GM21367 (cell line): Measurements from ENCODE around the gene CLSTN1.

Source experiments
- ATAC-seq: cut with Tn5 transposase; IDR thresholded peaks from one replicate; pipeline ENCODE4 v1.9.1; 2021; ENCODE audit not compliant: unreplicated experiment

The CLSTN1 gene

GRCh38 chr1:9852004-9852403, 28.2 kb upstream of the CLSTN1 start:
- ATAC-seq: no peak

GRCh38 chr1:9850442-9851162, 26.8 kb upstream of the CLSTN1 start:
- peak; percentile 20 for ATAC-seq

GRCh38 chr1:9849691-9850441, 26.1 kb upstream of the CLSTN1 start:
- peak; percentile 53 for ATAC-seq

GRCh38 chr1:9848022-9848421, 24.3 kb upstream of the CLSTN1 start:
- ATAC-seq: no peak

- no peak for ATAC-seq
Observed at GRCh38 chr1:9847269-9847668, 23.5 kb upstream of the CLSTN1 start.

GRCh38 chr1:9846611-9847171, 22.9 kb upstream of the CLSTN1 start:
- no peak for ATAC-seq

GRCh38 chr1:9845914-9846313, 22.1 kb upstream of the CLSTN1 start:
- ATAC-seq: no peak

GRCh38 chr1:9844756-9845155, 21.0 kb upstream of the CLSTN1 start:
- no peak for ATAC-seq

- ATAC-seq: no peak
Observed at GRCh38 chr1:9844106-9844505, 20.3 kb upstream of the CLSTN1 start.

GRCh38 chr1:9843576-9843945, 19.8 kb upstream of the CLSTN1 start:
- ATAC-seq: no peak

GRCh38 chr1:9842781-9843575, 19.2 kb upstream of the CLSTN1 start:
- ATAC-seq: no peak

- no peak for ATAC-seq
Observed at GRCh38 chr1:9842073-9842711, 18.4 kb upstream of the CLSTN1 start.

- no peak for ATAC-seq
Observed at GRCh38 chr1:9841460-9841859, 17.7 kb upstream of the CLSTN1 start.

GRCh38 chr1:9840176-9840575, 16.4 kb upstream of the CLSTN1 start:
- ATAC-seq: no peak

- ATAC-seq: no peak
Observed at GRCh38 chr1:9838946-9839345, 15.2 kb upstream of the CLSTN1 start.

- ATAC-seq: no peak
Observed at GRCh38 chr1:9836632-9836960, 12.8 kb upstream of the CLSTN1 start.

GRCh38 chr1:9835758-9836631, 12.2 kb upstream of the CLSTN1 start:
- ATAC-seq: no peak

GRCh38 chr1:9835404-9835757, 11.6 kb upstream of the CLSTN1 start:
- no peak for ATAC-seq

GRCh38 chr1:9833632-9834031, 9.9 kb upstream of the CLSTN1 start:
- no peak for ATAC-seq

- ATAC-seq: no peak
Observed at GRCh38 chr1:9827558-9828185, 3.9 kb upstream of the CLSTN1 start.
